Measurements from ENCODE around the gene ZSWIM4.

The ZSWIM4 gene

DNA sequence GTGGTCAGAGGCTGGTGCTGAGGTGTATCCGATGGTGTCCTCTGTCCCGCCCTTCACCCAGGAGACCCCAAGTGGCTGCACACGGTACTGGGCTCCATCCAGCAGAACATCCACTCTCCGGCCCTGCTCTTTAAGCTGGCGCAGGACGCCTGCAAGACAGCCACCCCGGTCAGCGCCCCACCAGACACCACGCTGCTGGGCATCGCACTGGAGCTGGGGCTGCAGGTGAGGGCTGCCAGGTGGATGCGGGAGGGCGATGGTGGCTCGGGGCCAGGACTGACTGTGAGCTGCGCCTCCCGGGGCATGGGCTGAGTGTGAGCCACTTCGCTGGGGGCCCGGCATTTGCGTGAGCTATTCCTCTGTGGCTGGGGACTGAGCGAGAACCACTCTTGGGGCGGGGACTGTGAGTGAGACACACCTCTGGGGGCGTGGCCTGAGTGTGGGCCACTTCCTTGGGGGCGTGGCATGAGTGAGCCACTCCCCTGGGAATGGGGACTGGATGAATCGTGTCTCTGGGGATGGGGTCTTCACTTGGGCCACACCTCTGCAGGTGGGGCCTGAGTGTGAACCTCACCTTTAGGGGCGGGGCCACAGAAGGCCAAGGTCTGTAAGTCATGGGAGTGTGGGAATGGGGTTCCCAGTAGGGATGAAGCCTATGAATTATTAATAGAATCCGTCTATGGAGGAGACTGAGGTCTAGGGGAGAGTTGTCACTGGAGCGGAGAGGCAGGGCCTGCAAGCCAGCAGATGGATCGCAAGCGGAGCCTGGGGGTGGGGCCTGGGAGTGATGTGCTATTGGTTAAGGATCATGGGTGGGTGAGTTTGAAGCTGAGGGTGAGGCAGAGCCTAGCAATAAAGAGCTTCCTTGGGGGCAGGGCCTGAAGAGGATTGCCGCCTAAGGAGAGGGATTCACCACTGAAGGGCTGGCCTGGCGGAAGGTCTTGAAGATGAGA, 30.5 kb downstream of the ZSWIM4 start:
- TF ChIP-seq TAF1 (IDR thresholded peaks at IDR 0.05; ENCODE audit: borderline replicate concordance, insufficient read depth, low read length) (no peak), FOXP2 (optimal IDR thresholded peaks at IDR 0.05; ENCODE audit: borderline replicate concordance, extremely low read depth, extremely low read length, insufficient read depth) (no peak), SIN3A (IDR thresholded peaks at IDR 0.05; ENCODE audit: borderline replicate concordance, insufficient read depth, low read length) (no peak), POLR2AphosphoS5 (IDR thresholded peaks at IDR 0.05; ENCODE audit: low read depth, low read length) (no peak)
- TF ChIP-seq, protein P1, sequence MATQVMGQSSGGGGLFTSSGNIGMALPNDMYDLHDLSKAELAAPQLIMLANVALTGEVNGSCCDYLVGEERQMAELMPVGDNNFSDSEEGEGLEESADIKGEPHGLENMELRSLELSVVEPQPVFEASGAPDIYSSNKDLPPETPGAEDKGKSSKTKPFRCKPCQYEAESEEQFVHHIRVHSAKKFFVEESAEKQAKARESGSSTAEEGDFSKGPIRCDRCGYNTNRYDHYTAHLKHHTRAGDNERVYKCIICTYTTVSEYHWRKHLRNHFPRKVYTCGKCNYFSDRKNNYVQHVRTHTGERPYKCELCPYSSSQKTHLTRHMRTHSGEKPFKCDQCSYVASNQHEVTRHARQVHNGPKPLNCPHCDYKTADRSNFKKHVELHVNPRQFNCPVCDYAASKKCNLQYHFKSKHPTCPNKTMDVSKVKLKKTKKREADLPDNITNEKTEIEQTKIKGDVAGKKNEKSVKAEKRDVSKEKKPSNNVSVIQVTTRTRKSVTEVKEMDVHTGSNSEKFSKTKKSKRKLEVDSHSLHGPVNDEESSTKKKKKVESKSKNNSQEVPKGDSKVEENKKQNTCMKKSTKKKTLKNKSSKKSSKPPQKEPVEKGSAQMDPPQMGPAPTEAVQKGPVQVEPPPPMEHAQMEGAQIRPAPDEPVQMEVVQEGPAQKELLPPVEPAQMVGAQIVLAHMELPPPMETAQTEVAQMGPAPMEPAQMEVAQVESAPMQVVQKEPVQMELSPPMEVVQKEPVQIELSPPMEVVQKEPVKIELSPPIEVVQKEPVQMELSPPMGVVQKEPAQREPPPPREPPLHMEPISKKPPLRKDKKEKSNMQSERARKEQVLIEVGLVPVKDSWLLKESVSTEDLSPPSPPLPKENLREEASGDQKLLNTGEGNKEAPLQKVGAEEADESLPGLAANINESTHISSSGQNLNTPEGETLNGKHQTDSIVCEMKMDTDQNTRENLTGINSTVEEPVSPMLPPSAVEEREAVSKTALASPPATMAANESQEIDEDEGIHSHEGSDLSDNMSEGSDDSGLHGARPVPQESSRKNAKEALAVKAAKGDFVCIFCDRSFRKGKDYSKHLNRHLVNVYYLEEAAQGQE (IDR thresholded peaks at IDR 0.05; ENCODE audit: insufficient read depth in 1 of 2, low read depth in 2 of 2, low read length in 2 of 2): no peak

DNA sequence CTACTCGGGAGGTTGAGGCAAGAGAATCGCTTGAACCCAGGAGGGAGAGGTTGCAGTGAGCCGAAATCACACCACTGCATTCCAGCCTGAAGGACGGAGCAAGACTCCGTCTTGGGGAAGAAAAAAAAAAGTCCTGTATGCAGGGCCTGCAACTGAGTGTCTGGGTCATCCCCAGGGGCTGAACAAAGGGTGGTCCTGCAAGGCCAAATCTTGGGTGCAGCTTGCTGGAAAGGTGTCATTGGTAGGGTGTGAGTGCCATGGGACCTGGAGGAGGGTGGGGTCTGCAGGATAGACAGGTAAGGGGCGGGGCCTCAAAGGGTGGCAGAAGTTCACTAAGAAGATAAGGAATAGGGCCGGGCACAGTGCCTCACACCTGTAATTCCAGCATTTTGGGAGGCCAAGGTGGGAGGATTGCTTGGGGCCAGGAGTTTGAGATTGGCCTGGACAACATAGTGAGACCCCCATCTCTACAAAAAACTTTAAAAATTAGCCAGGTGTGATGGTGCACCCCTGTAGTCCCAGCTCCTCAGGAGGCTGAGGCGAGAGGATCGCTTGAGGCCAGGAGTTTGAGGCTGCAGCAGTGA, 31.5 kb downstream of the ZSWIM4 start:
- TF ChIP-seq SIN3A (IDR thresholded peaks at IDR 0.05; ENCODE audit: borderline replicate concordance, insufficient read depth, low read length) (no peak), TAF1 (IDR thresholded peaks at IDR 0.05; ENCODE audit: borderline replicate concordance, insufficient read depth, low read length) (no peak), POLR2AphosphoS5 (IDR thresholded peaks at IDR 0.05; ENCODE audit: low read depth, low read length) (no peak), FOXP2 (optimal IDR thresholded peaks at IDR 0.05; ENCODE audit: borderline replicate concordance, extremely low read depth, extremely low read length, insufficient read depth) (no peak)
- TF ChIP-seq, protein P1 (IDR thresholded peaks at IDR 0.05; ENCODE audit: insufficient read depth in 1 of 2, low read depth in 2 of 2, low read length in 2 of 2): no peak

DNA sequence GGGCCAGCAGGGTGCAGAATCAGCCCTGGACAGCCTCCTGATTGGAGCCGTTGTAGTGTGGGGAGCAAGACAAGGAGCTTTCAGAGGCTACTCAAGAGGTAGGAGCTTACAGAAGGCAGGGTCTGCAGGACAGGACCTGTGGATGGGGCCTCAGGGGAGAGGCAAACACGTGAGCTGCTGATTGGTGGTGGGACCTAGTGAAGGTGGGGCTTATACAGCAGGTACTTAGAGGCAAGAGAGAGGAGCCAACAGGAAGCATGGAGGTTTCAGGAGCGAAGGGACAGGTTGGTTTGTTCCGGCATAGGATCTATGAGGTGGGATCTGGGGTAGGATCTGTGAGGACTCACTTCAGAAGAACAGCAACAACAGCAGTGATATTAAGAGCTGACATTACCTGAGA, 32.4 kb downstream of the ZSWIM4 start:
- TF ChIP-seq POLR2AphosphoS5 (IDR thresholded peaks at IDR 0.05; ENCODE audit: low read depth, low read length): no peak
- TF ChIP-seq SIN3A (IDR thresholded peaks at IDR 0.05; ENCODE audit: borderline replicate concordance, insufficient read depth, low read length): no peak
- TF ChIP-seq, protein P1 (IDR thresholded peaks at IDR 0.05; ENCODE audit: insufficient read depth in 1 of 2, low read depth in 2 of 2, low read length in 2 of 2): no peak
- no peak for TF ChIP-seq TAF1 (IDR thresholded peaks at IDR 0.05; ENCODE audit: borderline replicate concordance, insufficient read depth, low read length)
- TF ChIP-seq FOXP2 (optimal IDR thresholded peaks at IDR 0.05; ENCODE audit: borderline replicate concordance, extremely low read depth, extremely low read length, insufficient read depth): no peak

DNA sequence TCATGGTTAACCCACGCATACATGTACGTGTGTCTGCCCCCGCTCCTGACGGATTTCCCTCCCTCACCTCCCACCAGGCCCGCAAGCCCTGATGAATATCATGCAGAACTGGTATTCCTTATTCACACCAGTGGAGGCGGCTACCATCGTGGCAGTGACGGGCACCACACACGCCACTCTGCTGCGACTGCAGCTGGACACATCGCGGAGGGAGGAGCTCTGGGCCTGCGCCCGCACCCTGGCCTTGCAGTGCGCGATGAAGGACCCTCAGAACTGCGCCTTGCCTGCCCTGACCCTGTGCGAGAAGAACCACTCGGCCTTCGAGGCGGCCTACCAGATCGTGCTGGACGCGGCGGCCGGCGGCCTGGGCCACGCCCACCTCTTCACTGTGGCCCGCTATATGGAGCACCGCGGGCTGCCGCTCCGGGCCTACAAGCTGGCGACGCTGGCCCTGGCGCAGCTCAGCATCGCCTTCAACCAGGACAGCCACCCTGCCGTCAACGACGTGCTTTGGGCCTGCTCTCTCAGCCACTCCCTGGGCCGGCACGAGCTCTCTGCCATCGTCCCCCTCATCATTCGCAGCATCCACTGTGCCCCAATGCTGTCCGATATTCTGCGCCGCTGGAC, 35.0 kb downstream of the ZSWIM4 start:
- no peak for TF ChIP-seq POLR2AphosphoS5 (IDR thresholded peaks at IDR 0.05; ENCODE audit: low read depth, low read length)
- TF ChIP-seq FOXP2 (optimal IDR thresholded peaks at IDR 0.05; ENCODE audit: borderline replicate concordance, extremely low read depth, extremely low read length, insufficient read depth): no peak
- TF ChIP-seq SIN3A (IDR thresholded peaks at IDR 0.05; ENCODE audit: borderline replicate concordance, insufficient read depth, low read length): no peak
- TF ChIP-seq TAF1 (IDR thresholded peaks at IDR 0.05; ENCODE audit: borderline replicate concordance, insufficient read depth, low read length): no peak
- TF ChIP-seq, protein P1 (IDR thresholded peaks at IDR 0.05; ENCODE audit: insufficient read depth in 1 of 2, low read depth in 2 of 2, low read length in 2 of 2): no peak
